HG03135 (cell line): ENCODE measurements around the gene OGFRL1.

Experiments
- ATAC-seq: cut with Tn5 transposase; IDR thresholded peaks from one replicate; pipeline ENCODE4 v1.9.1; 2021; ENCODE audit warnings: mild to moderate bottlenecking, moderate library complexity; ENCODE audit not compliant: unreplicated experiment

OGFRL1 gene

DNA sequence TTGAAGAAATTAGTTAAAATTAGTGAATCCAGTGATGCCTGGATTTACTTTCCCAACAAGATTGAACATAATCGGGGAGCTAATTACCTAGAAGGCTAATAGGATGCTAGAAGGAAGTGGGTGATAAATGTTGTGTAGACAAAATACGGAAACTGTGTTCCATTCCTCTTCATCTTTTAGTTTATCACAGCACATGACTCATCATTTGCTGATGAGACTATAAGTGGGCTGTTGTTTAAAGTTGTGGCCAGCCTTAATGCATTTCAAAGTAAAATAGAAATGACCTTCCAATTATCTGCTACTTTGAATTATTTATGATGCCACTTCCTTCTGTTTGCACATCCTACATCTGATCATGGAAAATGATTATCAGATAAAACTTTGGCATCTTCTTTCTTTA lies 43.4 kb downstream of the OGFRL1 start:
- ATAC-seq, result no peak

GRCh38 chr6:71333050-71333449 lies 44.4 kb downstream of the OGFRL1 start:
- no peak for ATAC-seq

DNA sequence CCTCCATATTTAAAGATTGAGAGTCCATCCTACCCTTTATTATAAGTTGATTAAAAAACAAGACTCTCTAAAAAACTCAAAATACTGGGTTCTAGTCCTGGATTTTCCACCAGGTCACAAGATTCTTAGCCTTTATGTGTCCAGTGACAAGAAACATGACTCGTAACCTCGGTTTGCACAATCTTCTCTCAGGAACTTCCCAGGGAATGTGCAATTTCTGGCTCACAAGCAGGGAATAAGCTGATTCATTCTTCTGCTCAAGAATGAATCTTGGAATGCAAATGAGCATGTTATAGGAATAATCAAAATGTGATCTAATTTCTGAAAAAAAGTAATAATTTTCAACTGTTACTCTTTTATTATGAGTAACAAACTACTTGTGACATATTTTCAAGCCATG lies 45.1 kb downstream of the OGFRL1 start:
- no peak for ATAC-seq

GRCh38 chr6:71334768-71335167 lies 46.2 kb downstream of the OGFRL1 start:
- no peak for ATAC-seq

DNA sequence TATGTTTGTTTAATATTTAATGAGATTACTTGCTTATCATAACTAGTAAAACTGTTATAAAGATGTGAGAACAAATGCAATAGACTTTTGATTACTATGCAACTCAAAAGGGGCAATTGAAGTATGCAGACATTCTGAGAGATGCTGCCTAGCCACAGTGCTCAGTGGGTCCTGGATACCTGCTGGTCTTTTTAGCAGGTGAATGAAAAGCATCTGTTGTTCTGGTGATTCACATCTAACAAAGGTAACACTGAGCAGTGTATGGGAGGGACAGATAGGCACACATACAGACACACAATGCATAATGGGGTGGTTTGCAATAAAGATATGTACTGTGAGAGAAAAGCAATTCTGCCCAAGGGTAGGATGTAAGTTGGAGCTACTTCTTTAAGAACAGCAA lies 46.9 kb downstream of the OGFRL1 start:
- no peak for ATAC-seq

DNA sequence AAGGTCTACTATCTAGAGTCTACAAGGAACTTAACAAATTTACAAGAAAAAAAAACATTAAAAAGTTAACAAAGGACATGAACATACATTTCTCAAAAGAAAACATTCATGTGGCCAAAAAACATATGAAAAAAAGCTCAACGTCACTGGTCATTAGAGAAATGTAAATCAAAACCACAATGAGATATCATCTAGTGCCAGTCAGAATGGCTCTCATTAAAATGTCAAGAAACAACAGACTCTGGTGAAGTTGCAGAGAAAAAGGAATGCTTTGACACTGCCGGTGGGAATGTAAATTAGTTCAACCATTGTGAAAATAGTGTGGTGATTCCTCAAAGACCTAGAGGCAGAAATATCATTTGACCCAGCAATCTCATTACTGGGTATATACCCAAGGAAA lies 48.3 kb downstream of the OGFRL1 start:
- no peak for ATAC-seq

DNA sequence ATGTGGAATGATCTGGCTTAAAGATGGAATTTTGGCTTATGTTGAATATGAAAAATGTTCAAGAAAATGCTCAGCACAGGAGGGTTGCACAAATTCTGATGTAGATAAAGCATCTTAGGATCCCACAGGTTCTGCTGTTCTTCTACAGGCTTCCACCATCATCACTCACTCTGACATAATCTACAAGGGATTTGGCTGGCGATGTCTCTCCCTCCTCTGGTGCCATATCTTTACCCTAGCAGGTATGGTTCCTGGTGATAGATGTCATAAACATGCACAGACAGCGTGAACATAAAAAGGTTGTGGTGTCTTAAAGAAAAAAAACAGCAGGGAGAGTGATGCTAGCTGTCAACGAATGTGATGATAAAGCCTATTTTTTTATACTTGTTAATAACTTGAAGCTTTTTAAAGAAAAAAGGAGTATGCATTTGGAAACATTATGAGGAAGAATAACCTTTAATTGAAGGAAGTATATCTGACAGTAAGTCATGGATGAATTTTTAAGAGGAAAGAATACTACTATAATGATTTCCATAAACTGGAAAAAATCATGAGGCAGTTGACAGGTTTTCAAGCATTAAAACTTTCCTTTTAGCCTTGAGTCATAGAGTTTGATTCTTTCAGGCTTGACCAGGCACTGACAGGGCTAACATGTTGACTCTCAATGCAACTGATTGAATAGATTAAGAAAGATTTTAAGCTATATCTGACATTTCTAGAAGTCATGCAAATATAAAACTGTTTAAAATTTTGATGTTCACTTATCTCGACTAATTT lies 50.1 kb downstream of the OGFRL1 start:
- ATAC-seq, result no peak

DNA sequence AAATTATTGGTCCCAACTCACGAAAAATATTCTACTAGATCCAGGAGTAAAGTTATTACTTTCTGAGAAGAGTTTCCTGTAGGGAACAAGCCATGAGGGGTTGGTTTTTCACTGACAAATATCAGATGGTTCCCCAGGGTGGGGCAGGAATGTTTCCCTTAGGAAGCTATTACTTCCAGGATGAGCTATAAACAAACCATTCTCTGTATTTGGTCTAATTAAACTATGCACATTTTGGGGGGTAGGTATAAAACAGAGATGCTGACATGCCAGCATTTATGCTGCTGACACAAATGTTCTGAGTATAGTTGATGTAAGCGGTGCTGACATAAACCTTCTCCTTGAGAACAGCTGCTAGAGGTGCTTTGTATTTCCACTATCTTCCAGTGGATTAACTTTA lies 54.2 kb downstream of the OGFRL1 start:
- ATAC-seq, result no peak

GRCh38 chr6:71345476-71346333 lies 57.1 kb downstream of the OGFRL1 start:
- ATAC-seq, result no peak

- ATAC-seq, result no peak
These were observed 57.7 kb downstream of the OGFRL1 start for GRCh38 chr6:71346334-71346694.

GRCh38 chr6:71347119-71347518 lies 58.5 kb downstream of the OGFRL1 start:
- ATAC-seq, result no peak

GRCh38 chr6:71349395-71349794 lies 60.8 kb downstream of the OGFRL1 start:
- no peak for ATAC-seq

DNA sequence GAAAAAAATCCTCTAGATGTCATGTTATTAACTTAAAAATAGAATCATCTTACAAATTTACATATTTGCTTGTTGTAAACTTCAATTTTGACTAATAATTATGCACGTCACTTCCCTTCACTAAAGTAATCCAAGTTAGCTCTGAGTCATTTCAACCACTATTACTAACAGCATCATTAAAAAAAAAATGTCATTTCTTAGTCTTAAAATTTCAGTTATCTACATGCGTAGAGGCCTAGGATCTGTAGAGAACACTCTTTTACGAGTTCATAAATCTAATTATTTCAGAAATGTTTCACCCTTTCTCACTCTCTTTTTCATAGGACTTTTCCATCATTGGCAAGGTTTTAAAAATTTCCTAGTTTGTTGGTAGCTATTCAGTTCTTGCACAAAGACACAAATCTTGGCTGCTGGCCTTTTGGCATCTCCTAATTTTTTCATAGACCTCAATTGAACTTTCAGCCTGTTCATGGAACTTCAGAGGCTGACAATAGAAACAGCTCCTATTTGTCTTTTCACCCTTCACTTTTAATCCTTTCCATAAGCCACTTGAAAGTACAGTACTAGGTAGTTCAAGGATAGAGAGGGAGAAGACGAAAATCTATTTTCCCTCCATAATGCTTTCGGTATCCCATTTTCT lies 61.5 kb downstream of the OGFRL1 start:
- ATAC-seq, result no peak

GRCh38 chr6:71351190-71351589 lies 62.6 kb downstream of the OGFRL1 start:
- ATAC-seq, result no peak
